ENCODE measurements around the gene KRT80.

The KRT80 gene

GRCh38 chr12:52175371-52176350 lies 16.2 kb downstream of the KRT80 start:
- Histone ChIP-seq H3K9ac (ENCODE audit: low read length) (no peak overlapping the region), H3K36me3 (ENCODE audit: control insufficient read depth, insufficient read depth, low read length) (no peaks in the 10 kb centered on the region), H3K9me3 (ENCODE audit: control insufficient read depth, low read length) (no peaks in the 10 kb centered on the region), H3K4me3 (ENCODE audit: low read length) (no peak overlapping the region), H3K27me3 (ENCODE audit: control insufficient read depth, insufficient read depth, low read length) (no peaks in the 10 kb centered on the region), H3K4me1 (ENCODE audit: control insufficient read depth, insufficient read depth, low read length) (peaks cover 14% of the 10 kb centered on the region)

GRCh38 chr12:52173526-52173925 lies 18.3 kb downstream of the KRT80 start:
- Histone ChIP-seq H3K27me3 (ENCODE audit: control insufficient read depth, insufficient read depth, low read length) (no peaks in the 10 kb centered on the region), H3K4me1 (ENCODE audit: control insufficient read depth, insufficient read depth, low read length) (peaks cover 28% of the 10 kb centered on the region), H3K36me3 (ENCODE audit: control insufficient read depth, insufficient read depth, low read length) (no peaks in the 10 kb centered on the region)

GRCh38 chr12:52172956-52173355 lies 18.9 kb downstream of the KRT80 start:
- no peaks in the 10 kb centered on the region for H3K27me3 ChIP-seq (ENCODE audit: control insufficient read depth, insufficient read depth, low read length)
- no peaks in the 10 kb centered on the region for H3K9me3 ChIP-seq (ENCODE audit: control insufficient read depth, low read length)
- peaks cover 31% of the 10 kb centered on the region for H3K4me1 ChIP-seq (ENCODE audit: control insufficient read depth, insufficient read depth, low read length)
- H3K4me3 ChIP-seq (ENCODE audit: low read length), result no peak overlapping the region
- no peaks in the 10 kb centered on the region for H3K36me3 ChIP-seq (ENCODE audit: control insufficient read depth, insufficient read depth, low read length)
- H3K9ac ChIP-seq (ENCODE audit: low read length), result no peak overlapping the region

More at GRCh38 chr12:52173526-52173925, 18.3 kb downstream of the KRT80 start:
- no peak overlapping the region for H3K4me3 ChIP-seq (ENCODE audit: low read length)
- H3K9ac ChIP-seq (ENCODE audit: low read length), result no peak overlapping the region
- no peaks in the 10 kb centered on the region for H3K9me3 ChIP-seq (ENCODE audit: control insufficient read depth, low read length)

GRCh38 chr12:52171950-52172512 lies 19.8 kb downstream of the KRT80 start:
- no peaks in the 10 kb centered on the region for H3K36me3 ChIP-seq (ENCODE audit: control insufficient read depth, insufficient read depth, low read length)
- no peaks in the 10 kb centered on the region for H3K9me3 ChIP-seq (ENCODE audit: control insufficient read depth, low read length)
- H3K9ac ChIP-seq (ENCODE audit: low read length), result no peak overlapping the region
- no peaks in the 10 kb centered on the region for H3K27me3 ChIP-seq (ENCODE audit: control insufficient read depth, insufficient read depth, low read length)
- H3K4me3 ChIP-seq (ENCODE audit: low read length), result no peak overlapping the region
- H3K4me1 ChIP-seq (ENCODE audit: control insufficient read depth, insufficient read depth, low read length), result peaks cover 40% of the 10 kb centered on the region

- H3K9ac ChIP-seq (ENCODE audit: low read length), result no peak overlapping the region
- H3K4me1 ChIP-seq (ENCODE audit: control insufficient read depth, insufficient read depth, low read length), result peaks cover 36% of the 10 kb centered on the region
- no peak overlapping the region for H3K4me3 ChIP-seq (ENCODE audit: low read length)
- H3K27me3 ChIP-seq (ENCODE audit: control insufficient read depth, insufficient read depth, low read length), result no peaks in the 10 kb centered on the region
- H3K9me3 ChIP-seq (ENCODE audit: control insufficient read depth, low read length), result no peaks in the 10 kb centered on the region
- H3K36me3 ChIP-seq (ENCODE audit: control insufficient read depth, insufficient read depth, low read length), result no peaks in the 10 kb centered on the region
Observed at GRCh38 chr12:52170827-52171226, 21.0 kb downstream of the KRT80 start.

GRCh38 chr12:52169886-52170285 lies 21.9 kb downstream of the KRT80 start:
- H3K9me3 ChIP-seq (ENCODE audit: control insufficient read depth, low read length), result no peaks in the 10 kb centered on the region
- H3K4me1 ChIP-seq (ENCODE audit: control insufficient read depth, insufficient read depth, low read length), result peaks cover 26% of the 10 kb centered on the region
- no peaks in the 10 kb centered on the region for H3K27me3 ChIP-seq (ENCODE audit: control insufficient read depth, insufficient read depth, low read length)
- H3K4me3 ChIP-seq (ENCODE audit: low read length), result no peak overlapping the region
- H3K36me3 ChIP-seq (ENCODE audit: control insufficient read depth, insufficient read depth, low read length), result no peaks in the 10 kb centered on the region
- no peak overlapping the region for H3K9ac ChIP-seq (ENCODE audit: low read length)

GRCh38 chr12:52168019-52168717 lies 23.6 kb downstream of the KRT80 start:
- no peaks in the 10 kb centered on the region for H3K36me3 ChIP-seq (ENCODE audit: control insufficient read depth, insufficient read depth, low read length)
- H3K9ac ChIP-seq (ENCODE audit: low read length), result no peak overlapping the region
- peaks cover 35% of the 10 kb centered on the region for H3K4me1 ChIP-seq (ENCODE audit: control insufficient read depth, insufficient read depth, low read length)
- no peak overlapping the region for H3K4me3 ChIP-seq (ENCODE audit: low read length)
- H3K27me3 ChIP-seq (ENCODE audit: control insufficient read depth, insufficient read depth, low read length), result no peaks in the 10 kb centered on the region
- H3K9me3 ChIP-seq (ENCODE audit: control insufficient read depth, low read length), result no peaks in the 10 kb centered on the region

- Histone ChIP-seq H3K9ac (ENCODE audit: low read length) (no peak overlapping the region), H3K27me3 (ENCODE audit: control insufficient read depth, insufficient read depth, low read length) (no peaks in the 10 kb centered on the region), H3K4me3 (ENCODE audit: low read length) (no peak overlapping the region), H3K9me3 (ENCODE audit: control insufficient read depth, low read length) (no peaks in the 10 kb centered on the region), H3K4me1 (ENCODE audit: control insufficient read depth, insufficient read depth, low read length) (peaks cover 35% of the 10 kb centered on the region), H3K36me3 (ENCODE audit: control insufficient read depth, insufficient read depth, low read length) (no peaks in the 10 kb centered on the region)
Observed at GRCh38 chr12:52167526-52167925, 24.3 kb downstream of the KRT80 start.

GRCh38 chr12:52166672-52167071 lies 25.1 kb downstream of the KRT80 start:
- no peaks in the 10 kb centered on the region for H3K9me3 ChIP-seq (ENCODE audit: control insufficient read depth, low read length)
- no peak overlapping the region for H3K9ac ChIP-seq (ENCODE audit: low read length)
- no peaks in the 10 kb centered on the region for H3K36me3 ChIP-seq (ENCODE audit: control insufficient read depth, insufficient read depth, low read length)
- peaks cover 35% of the 10 kb centered on the region for H3K4me1 ChIP-seq (ENCODE audit: control insufficient read depth, insufficient read depth, low read length)
- H3K27me3 ChIP-seq (ENCODE audit: control insufficient read depth, insufficient read depth, low read length), result no peaks in the 10 kb centered on the region
- H3K4me3 ChIP-seq (ENCODE audit: low read length), result no peak overlapping the region

- Histone ChIP-seq H3K36me3 (ENCODE audit: control insufficient read depth, insufficient read depth, low read length) (no peaks in the 10 kb centered on the region), H3K27me3 (ENCODE audit: control insufficient read depth, insufficient read depth, low read length) (no peaks in the 10 kb centered on the region), H3K9me3 (ENCODE audit: control insufficient read depth, low read length) (no peaks in the 10 kb centered on the region), H3K4me3 (ENCODE audit: low read length) (no peak overlapping the region), H3K4me1 (ENCODE audit: control insufficient read depth, insufficient read depth, low read length) (peaks cover 35% of the 10 kb centered on the region), H3K9ac (ENCODE audit: low read length) (no peak overlapping the region)
Observed at GRCh38 chr12:52165096-52165855, 26.5 kb downstream of the KRT80 start.

- Histone ChIP-seq H3K9ac (ENCODE audit: low read length) (no peak overlapping the region), H3K9me3 (ENCODE audit: control insufficient read depth, low read length) (no peaks in the 10 kb centered on the region), H3K27me3 (ENCODE audit: control insufficient read depth, insufficient read depth, low read length) (no peaks in the 10 kb centered on the region), H3K4me3 (ENCODE audit: low read length) (no peak overlapping the region), H3K4me1 (ENCODE audit: control insufficient read depth, insufficient read depth, low read length) (peaks cover 31% of the 10 kb centered on the region), H3K36me3 (ENCODE audit: control insufficient read depth, insufficient read depth, low read length) (no peaks in the 10 kb centered on the region)
Observed at GRCh38 chr12:52164624-52165023, 27.2 kb downstream of the KRT80 start.

Data from mucosa of stomach (tissue), 1 donor.